ENCODE measurements around the gene PDCD2L. TPM values are rescaled to one million over a fixed set of nuclear protein-coding genes. Genes with fewer than 3 reads are reported as not detected.

The PDCD2L gene
- total and polyA plus RNA-seq, 9 of the 15 experiments (the other 6 are each of a cell fraction or from before 2014, with no cell fraction given) = 12.1 to 68.5 (median 56.3) TPM

DNA sequence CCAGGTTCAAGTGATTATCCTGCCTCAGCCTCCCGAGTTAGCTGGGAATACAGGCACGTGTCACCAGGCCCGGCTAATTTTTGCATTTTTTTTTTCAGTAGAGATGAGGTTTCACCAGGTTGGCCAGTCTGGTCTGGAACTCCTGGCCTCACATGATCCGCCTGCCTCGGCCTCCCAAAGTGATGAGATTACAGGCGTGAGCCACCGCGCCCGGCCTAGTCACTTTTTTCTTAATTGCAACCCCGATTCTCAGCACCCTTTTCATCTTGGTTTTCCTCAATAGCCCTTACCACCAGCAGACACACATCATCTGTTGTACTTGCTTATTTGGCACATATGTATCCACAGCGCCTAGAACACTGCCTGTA is 39.8 kb upstream of the PDCD2L start:
- Histone ChIP-seq H3K4me3 (peak overlapping the region; percentile 97), H3K9me3 (replicated peaks; ENCODE audit: control insufficient read depth, insufficient read depth, low read depth, low read length) (no peaks in the 10 kb centered on the region), H3K79me2 (ENCODE audit: control insufficient read depth, insufficient read depth, low read length) (peaks cover 47% of the 10 kb centered on the region), H3K27ac (ENCODE audit: extremely low read depth, low read depth, low read length) (peak overlapping the region; percentile 45; the same call in 2 of the 3 replicates), H3K36me3 (ENCODE audit: control insufficient read depth, insufficient read depth, low read length) (peaks cover 36% of the 10 kb centered on the region), H3K4me1 (replicated peaks in 1 of 2; ENCODE audit: control insufficient read depth in 2 of 2, insufficient read depth in 2 of 2, low read length in 2 of 2) (peaks cover 54 to 64% of the 10 kb centered on the region in 2 experiments), H4K20me1 (replicated peaks; ENCODE audit: control insufficient read depth, insufficient read depth, low read length) (peaks cover 20% of the 10 kb centered on the region), H3K27me3 (ENCODE audit: control insufficient read depth in 2 of 2, insufficient read depth in 2 of 2, low read length in 2 of 2) (no peaks in the 10 kb centered on the region), H2AFZ (ENCODE audit: low read depth, low read length) (peak overlapping the region; percentile 95), H3K9me1 (ENCODE audit: control insufficient read depth, insufficient read depth, low read length) (peaks cover 11% of the 10 kb centered on the region), H3K9ac (ENCODE audit: insufficient read depth in 1 of 2, low read depth in 2 of 2, low read length in 2 of 2) (peak overlapping the region; percentile 50 to 95; a peak in 3 of 4 replicates), H3K4me2 (ENCODE audit: insufficient read depth, low read length) (peak overlapping the region; percentile 93)
- in situ Hi-C loops (cut with MboI) (no loop called here), intact Hi-C loops (cut with micrococcal nuclease) (no loop called here)
- ChIA-PET CTCF (ENCODE audit: low intra/inter-chr PET ratio) (no interaction called here), POLR2A (interaction anchor here (0.7 kb wide), 1 partner anchor 91 kb away, joined by 4 read pairs; no protein-coding TSS in a partner anchor)
- FAIRE-seq (peak; percentile 37), DNase-seq (ENCODE audit: extremely low read depth in 1 of 4, low spot score in 3 of 4) (no peak), ATAC-seq (no peak)
- BruUV-seq (replicated peaks) = no TSS peak
- 33% methylated on average over 11 of the region's 11 CpGs for WGBS (ENCODE audit: insufficient coverage, low coverage, missing lambda C conversion rate)
- TF ChIP-seq, protein P1, sequence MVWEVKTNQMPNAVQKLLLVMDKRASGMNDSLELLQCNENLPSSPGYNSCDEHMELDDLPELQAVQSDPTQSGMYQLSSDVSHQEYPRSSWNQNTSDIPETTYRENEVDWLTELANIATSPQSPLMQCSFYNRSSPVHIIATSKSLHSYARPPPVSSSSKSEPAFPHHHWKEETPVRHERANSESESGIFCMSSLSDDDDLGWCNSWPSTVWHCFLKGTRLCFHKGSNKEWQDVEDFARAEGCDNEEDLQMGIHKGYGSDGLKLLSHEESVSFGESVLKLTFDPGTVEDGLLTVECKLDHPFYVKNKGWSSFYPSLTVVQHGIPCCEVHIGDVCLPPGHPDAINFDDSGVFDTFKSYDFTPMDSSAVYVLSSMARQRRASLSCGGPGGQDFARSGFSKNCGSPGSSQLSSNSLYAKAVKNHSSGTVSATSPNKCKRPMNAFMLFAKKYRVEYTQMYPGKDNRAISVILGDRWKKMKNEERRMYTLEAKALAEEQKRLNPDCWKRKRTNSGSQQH (CRISPR knock-in tag; IDR thresholded peaks at IDR 0.05) = no peak
- 0 out of 4 replicates have a peak, but pooled peaks of 1 of the 2 experiments have one; percentile 5 for TF ChIP-seq HDAC1 (IDR thresholded peaks at IDR 0.05)
- TF ChIP-seq, protein P2, sequence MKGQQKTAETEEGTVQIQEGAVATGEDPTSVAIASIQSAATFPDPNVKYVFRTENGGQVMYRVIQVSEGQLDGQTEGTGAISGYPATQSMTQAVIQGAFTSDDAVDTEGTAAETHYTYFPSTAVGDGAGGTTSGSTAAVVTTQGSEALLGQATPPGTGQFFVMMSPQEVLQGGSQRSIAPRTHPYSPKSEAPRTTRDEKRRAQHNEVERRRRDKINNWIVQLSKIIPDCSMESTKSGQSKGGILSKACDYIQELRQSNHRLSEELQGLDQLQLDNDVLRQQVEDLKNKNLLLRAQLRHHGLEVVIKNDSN (CRISPR knock-in tag; IDR thresholded peaks at IDR 0.05) = peak; percentile 32
- TF ChIP-seq EP400 (IDR thresholded peaks at IDR 0.05) = 0 out of 2 replicates have a peak, but pooled peaks have one; percentile 3
- TF ChIP-seq NFIC (IDR thresholded peaks at IDR 0.05) = no peak
- TF ChIP-seq, protein P3, sequence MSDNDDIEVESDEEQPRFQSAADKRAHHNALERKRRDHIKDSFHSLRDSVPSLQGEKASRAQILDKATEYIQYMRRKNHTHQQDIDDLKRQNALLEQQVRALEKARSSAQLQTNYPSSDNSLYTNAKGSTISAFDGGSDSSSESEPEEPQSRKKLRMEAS (CRISPR knock-in tag; IDR thresholded peaks at IDR 0.05) = 0 out of 2 replicates have a peak, but pooled peaks have one; percentile 17
- TF ChIP-seq, protein P4, sequence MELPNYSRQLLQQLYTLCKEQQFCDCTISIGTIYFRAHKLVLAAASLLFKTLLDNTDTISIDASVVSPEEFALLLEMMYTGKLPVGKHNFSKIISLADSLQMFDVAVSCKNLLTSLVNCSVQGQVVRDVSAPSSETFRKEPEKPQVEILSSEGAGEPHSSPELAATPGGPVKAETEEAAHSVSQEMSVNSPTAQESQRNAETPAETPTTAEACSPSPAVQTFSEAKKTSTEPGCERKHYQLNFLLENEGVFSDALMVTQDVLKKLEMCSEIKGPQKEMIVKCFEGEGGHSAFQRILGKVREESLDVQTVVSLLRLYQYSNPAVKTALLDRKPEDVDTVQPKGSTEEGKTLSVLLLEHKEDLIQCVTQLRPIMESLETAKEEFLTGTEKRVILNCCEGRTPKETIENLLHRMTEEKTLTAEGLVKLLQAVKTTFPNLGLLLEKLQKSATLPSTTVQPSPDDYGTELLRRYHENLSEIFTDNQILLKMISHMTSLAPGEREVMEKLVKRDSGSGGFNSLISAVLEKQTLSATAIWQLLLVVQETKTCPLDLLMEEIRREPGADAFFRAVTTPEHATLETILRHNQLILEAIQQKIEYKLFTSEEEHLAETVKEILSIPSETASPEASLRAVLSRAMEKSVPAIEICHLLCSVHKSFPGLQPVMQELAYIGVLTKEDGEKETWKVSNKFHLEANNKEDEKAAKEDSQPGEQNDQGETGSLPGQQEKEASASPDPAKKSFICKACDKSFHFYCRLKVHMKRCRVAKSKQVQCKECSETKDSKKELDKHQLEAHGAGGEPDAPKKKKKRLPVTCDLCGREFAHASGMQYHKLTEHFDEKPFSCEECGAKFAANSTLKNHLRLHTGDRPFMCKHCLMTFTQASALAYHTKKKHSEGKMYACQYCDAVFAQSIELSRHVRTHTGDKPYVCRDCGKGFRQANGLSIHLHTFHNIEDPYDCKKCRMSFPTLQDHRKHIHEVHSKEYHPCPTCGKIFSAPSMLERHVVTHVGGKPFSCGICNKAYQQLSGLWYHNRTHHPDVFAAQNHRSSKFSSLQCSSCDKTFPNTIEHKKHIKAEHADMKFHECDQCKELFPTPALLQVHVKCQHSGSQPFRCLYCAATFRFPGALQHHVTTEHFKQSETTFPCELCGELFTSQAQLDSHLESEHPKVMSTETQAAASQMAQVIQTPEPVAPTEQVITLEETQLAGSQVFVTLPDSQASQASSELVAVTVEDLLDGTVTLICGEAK (IDR thresholded peaks at IDR 0.05) = peak; percentile 12; the same call in 1 of the 2 replicates
- TF ChIP-seq, protein P4 (CRISPR knock-in tag; IDR thresholded peaks at IDR 0.05) = no peak

Data from K562 (cell line).